ENCODE results near the gene SDK2.

SDK2 gene

GRCh38 chr17:73593249-73593965 is 50.8 kb downstream of the SDK2 start:
- no peak for DNase-seq (ENCODE audit: low spot score)
- in situ Hi-C loops (cut with MboI; ENCODE audit: low pct_unique_long_range_greater_than_20kb, low sequenced_read_pairs, unreplicated experiment) = no loop called here
- TF ChIP-seq, protein P1, sequence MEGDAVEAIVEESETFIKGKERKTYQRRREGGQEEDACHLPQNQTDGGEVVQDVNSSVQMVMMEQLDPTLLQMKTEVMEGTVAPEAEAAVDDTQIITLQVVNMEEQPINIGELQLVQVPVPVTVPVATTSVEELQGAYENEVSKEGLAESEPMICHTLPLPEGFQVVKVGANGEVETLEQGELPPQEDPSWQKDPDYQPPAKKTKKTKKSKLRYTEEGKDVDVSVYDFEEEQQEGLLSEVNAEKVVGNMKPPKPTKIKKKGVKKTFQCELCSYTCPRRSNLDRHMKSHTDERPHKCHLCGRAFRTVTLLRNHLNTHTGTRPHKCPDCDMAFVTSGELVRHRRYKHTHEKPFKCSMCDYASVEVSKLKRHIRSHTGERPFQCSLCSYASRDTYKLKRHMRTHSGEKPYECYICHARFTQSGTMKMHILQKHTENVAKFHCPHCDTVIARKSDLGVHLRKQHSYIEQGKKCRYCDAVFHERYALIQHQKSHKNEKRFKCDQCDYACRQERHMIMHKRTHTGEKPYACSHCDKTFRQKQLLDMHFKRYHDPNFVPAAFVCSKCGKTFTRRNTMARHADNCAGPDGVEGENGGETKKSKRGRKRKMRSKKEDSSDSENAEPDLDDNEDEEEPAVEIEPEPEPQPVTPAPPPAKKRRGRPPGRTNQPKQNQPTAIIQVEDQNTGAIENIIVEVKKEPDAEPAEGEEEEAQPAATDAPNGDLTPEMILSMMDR (IDR thresholded peaks at IDR 0.05; ENCODE audit: extremely low read depth, insufficient read depth, missing control alignments) = no peak

GRCh38 chr17:73592501-73592961 is 51.7 kb downstream of the SDK2 start:
- in situ Hi-C loops (cut with MboI; ENCODE audit: low pct_unique_long_range_greater_than_20kb, low sequenced_read_pairs, unreplicated experiment) = no loop called here
- TF ChIP-seq, protein P1 (IDR thresholded peaks at IDR 0.05; ENCODE audit: extremely low read depth, insufficient read depth, missing control alignments) = no peak
- DNase-seq (ENCODE audit: low spot score) = no peak

- DNase-seq (ENCODE audit: low spot score) = no peak
- in situ Hi-C loops (cut with MboI; ENCODE audit: low pct_unique_long_range_greater_than_20kb, low sequenced_read_pairs, unreplicated experiment) = no loop called here
- TF ChIP-seq, protein P1 (IDR thresholded peaks at IDR 0.05; ENCODE audit: extremely low read depth, insufficient read depth, missing control alignments) = no peak
Observed at GRCh38 chr17:73592079-73592415, 52.2 kb downstream of the SDK2 start.

DNA sequence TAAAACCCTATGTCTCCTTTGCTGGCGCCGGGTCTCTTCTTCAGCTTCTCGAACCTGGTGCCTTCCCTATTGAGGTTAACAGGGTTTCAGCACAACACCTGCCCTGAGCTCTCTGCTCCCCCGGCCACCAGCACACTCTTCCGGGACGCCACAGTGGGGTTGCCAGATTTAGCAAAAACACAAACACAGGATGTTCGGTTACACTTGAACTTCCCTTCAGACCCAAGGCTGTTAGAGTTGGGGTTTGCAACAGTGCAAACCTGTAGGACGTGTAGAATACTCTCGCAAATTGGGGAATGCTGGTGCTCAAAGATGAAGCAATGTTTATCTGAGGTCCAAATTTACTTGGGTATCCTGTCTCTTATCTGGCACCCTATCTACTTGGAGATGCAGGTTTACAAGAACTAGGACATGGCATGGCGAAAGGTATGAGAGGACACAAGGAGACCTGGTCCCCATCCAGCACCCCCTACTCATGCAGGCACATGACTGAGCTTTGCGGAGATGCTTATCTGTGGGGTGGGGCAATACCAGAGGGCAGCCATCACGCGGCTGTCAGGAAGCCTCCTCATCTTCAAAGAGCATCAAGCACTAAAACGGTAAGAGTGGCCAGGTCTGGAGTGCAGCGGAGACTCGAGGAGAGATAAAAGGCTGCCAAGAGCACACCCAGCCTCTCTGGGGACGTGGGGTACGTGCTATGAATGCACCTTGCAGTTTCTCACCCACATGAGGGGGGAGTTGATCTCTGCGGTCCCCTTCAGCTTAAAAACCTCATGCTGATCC is 52.8 kb downstream of the SDK2 start:
- no peak for DNase-seq (ENCODE audit: low spot score)
- in situ Hi-C loops (cut with MboI; ENCODE audit: low pct_unique_long_range_greater_than_20kb, low sequenced_read_pairs, unreplicated experiment) = no loop called here
- TF ChIP-seq, protein P1 (IDR thresholded peaks at IDR 0.05; ENCODE audit: extremely low read depth, insufficient read depth, missing control alignments) = no peak

- TF ChIP-seq, protein P1 (IDR thresholded peaks at IDR 0.05; ENCODE audit: extremely low read depth, insufficient read depth, missing control alignments) = no peak
- in situ Hi-C loops (cut with MboI; ENCODE audit: low pct_unique_long_range_greater_than_20kb, low sequenced_read_pairs, unreplicated experiment) = no loop called here
- DNase-seq (ENCODE audit: low spot score) = no peak
Observed at GRCh38 chr17:73589363-73589980, 54.8 kb downstream of the SDK2 start.

DNA sequence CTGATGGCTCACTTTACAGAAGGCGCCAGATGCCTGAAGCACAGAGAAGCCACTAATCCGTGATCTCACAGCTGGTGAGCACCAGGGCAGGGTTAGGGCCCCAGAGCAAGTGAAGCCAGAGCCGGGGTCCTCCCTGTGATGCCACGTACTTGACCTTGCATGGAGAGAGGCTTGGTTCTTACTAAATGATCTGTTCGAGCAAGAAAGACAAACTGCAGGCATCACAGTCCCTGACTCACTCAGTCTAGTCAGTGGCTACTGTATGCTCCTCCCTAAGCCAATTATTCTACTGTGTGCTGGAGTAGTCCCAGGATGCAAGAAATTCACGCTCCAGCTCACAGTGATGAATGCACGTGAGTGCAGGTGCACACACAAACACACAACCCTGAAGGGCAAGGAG is 55.4 kb downstream of the SDK2 start:
- TF ChIP-seq, protein P1 (IDR thresholded peaks at IDR 0.05; ENCODE audit: extremely low read depth, insufficient read depth, missing control alignments) = no peak
- in situ Hi-C loops (cut with MboI; ENCODE audit: low pct_unique_long_range_greater_than_20kb, low sequenced_read_pairs, unreplicated experiment) = no loop called here
- DNase-seq (ENCODE audit: low spot score) = no peak

Data from GM13977 (cell line).